Stimulated activated CD8-positive, alpha-beta memory T cell treated with anti-CD3 and anti-CD28 coated beads, Interleukin-7, amount 100 ng/mL, for 4 hours (primary cell): Measurements from ENCODE around the gene DBH.

Experiments used
- DNase-seq, 2 donors: peaks; one replicate each; pipeline ENCODE4 v3.0.0-alpha.2; 2020; ENCODE audit warnings: low read depth in 2 of 2

Gene DBH

GRCh38 chr9:133643362-133643755 is 7.2 kb downstream of the DBH start:
- no peak for DNase-seq

DNA sequence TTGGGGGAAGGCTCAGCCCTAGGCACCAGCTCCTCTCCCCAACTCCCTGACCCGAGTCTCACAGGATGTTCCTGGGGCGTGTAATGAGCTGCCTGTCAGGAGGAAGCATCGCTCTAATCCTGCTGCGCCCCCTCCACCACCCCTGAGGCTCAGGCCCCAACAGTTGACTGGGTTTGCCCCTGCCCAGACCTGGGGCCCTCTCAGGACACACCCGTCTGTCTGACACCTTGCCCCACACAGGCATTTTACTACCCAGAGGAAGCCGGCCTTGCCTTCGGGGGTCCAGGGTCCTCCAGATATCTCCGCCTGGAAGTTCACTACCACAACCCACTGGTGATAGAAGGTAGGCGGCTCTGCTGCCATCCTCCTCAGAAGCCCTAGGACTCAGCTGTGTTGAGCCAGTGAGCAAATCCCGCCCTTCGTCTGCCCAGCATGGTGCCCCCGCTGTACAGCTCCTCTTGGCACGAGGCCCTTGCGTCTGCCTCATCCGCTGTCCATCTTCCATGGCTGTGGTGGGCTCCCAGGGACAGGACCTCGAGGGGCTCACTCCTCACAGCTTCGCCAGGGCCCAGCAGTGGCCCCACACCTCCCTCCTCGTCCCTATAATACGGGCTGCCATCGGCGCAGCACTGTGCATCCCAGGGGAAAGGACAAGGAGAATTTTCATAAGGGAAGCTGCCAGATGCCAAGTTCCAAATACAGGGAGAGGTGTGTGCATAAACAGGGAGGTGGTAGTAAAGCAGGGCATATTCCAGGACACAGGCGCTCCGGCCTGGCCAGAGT is 8.0 kb downstream of the DBH start:
- DNase-seq = no peak

DNA sequence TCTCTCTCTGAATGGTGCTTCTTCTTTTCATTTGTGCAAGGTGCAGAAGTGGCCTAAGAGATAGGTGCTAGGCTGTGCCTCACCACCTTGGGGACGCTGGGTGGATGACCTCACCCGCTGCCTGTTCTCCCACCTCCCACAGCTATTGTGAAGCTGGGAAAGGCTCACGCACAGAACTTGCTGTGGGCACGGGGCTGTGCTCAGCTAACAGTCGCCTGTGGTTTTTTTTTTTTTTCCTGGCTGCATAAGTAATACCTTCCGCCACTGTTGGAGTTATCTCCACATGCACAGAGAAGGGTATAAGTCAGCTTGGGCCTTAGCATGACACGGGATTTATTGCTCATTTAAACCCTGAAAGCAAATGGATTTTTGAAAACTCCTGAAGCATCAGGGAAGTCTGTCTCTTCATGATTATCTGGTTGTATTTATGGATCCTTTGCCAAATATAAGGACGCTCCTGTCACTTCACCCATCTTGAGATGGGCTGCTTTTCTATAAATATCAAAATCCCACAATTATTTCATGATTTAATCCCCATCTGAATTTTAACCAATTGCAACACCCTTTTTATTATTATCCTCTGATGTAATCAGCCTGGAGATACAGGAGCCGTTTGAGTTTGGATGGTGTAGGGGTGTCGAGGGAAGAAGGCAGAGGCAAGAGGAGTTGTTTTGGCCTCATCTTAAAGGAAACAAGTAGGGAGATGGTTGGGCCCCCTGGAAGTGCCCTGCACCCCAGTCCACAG is 9.0 kb downstream of the DBH start:
- DNase-seq = no peak

DNA sequence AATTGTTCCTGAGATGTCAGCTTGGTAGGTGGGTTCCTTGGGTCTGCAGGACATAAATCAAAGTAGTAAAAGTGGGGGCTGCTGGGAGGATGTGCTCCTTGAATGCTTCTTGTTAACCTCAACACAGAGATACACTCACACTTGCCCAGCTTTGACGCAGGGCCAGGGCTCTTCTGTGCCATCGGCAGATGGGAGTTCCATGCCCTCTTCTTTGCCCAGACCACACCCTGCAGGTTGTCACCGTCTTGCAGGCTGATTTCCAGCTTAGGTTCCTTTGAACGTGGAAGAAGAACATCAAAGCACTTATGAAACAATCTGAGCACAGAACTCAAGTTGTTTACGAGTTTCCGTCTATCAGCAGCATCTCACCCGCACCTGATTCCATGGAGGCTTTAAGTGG is 11.0 kb downstream of the DBH start:
- no peak for DNase-seq

DNA sequence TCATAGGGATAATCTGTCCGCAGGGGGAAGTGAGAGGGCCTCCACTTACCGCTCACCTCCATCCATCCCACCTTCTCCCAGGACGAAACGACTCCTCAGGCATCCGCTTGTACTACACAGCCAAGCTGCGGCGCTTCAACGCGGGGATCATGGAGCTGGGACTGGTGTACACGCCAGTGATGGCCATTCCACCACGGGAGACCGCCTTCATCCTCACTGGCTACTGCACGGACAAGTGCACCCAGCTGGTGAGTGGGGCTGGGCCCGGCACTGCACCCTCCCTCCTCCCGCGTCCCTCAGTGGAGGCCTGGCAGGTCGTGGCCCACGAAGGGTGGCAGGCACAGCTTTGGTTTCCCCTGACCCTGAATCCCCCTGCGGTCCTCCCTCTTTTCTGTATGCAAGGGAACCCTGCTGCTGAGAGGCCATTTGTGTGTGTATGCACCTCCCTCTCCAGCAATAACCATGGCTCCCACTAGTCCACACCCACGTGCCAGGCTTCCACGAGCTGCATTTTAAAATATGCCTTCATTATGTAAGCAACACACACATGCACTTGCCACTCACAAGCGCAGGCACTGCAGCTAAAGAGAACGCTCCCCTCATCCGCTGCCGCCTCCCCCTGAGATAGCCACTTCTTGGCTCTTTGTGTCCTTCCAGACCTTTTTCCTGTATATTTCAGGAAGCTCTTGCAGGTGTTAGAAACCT is 11.8 kb downstream of the DBH start:
- DNase-seq = no peak

- no peak for DNase-seq
These were observed 13.0 kb downstream of the DBH start for GRCh38 chr9:133649194-133649593.

DNA sequence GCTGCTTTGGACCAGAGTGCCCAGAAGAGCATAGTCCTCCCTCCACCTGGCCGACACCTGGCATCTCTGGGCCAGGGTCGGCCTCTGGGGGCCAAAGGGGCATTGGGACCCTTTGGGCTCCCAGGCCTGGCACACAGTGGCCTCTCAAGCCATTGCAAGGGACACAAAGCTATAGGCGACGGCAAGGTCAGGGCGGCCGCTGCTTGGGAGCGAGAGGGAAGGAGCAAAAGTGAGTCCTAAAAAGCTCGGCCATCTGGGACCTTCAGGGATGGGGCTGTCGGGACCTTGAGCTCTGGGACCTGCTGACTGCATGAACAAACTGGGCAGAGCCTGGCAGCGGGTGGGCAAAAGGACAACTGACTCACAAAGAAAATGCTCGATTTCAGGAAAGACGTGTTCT is 13.9 kb downstream of the DBH start:
- no peak for DNase-seq

DNA sequence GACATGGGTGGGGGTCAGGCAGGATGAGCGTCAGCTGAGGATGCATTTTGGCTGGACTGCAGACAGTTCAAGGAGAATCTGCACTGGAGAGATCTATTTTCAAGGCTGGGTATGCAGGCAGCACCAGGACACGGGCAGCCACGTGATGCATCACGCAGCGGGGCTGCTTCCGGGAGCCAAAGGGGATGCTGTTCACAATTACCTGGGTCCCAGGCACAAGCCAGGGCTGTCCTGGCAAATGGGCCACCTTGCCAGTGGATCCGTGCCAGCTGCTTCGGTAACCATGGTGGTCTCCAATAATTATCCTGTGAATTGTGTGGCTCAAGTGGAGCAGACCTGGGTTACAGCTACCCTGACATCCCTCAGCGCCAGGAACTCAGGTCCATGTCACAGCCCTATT is 17.5 kb downstream of the DBH start:
- no peak for DNase-seq

DNA sequence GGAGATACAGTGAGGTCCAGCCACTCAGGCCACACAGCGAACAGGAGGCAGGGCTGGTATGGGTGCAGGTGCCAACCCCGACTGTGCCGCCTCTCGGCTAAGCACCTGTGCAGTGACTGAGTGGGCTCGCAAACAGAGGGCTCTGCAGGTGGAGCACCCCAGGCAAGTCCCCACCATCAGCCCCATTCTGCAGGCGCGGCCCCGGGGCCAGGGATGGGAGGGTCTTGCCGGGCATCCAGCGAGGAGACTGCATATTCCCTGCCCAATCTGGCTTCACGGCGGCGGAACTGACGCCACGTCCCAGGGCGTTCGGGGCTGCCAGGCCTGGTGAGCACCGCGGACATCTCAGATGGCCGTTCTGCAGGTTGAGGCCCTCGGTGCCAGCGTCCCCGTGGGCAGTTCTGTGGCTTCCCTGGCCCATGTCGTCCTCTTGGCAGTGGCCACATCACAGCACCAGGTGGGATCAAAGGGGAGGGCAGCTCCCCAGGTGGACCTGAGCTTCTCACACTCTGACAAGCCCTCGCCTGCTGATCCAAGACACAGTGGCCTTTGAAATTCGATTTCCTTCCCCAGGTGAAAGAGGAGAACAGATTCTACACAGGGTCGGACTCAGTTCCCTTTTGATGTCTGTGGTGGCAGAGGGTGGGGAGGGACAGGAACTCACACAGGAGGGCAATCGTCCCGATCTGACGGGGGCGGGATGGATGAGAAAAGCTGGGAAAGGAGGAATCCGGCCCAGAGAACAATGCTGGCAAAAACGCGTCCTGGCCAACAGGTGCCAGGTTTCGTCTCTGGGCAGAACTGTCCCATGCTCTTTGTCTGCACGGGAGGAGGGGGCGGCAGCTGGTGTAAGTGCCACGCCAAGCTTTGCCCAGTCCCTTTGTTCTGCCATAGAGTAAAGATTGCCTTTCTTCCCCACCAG is 18.8 kb downstream of the DBH start:
- no peak for DNase-seq

DNA sequence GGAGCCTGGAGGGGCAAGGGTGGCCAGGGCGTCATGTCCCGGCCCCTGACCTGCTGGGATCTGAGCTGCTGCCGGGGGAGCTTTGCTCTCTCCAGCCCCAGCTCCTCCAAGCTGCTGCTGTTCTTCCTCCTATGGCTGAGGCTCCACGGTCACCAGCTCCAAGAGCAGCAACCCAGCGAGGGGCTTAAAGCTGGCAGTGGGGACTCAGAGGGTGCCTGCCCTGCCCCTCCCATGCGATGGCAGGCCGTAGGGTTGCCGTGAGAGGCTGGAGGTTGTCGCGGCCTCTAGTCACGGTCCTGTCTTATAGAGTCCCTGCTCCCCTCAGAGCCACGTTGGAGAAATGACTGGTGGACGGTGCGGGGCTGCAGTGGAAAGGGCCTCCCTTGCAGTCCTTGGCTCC is 19.5 kb downstream of the DBH start:
- DNase-seq = no peak

- no peak for DNase-seq
These were observed 20.3 kb downstream of the DBH start for GRCh38 chr9:133656211-133657119.

GRCh38 chr9:133657120-133657661 is 21.0 kb downstream of the DBH start:
- no peak for DNase-seq

GRCh38 chr9:133658442-133659431 is 22.6 kb downstream of the DBH start:
- DNase-seq = no peak

GRCh38 chr9:133659516-133659915 is 23.4 kb downstream of the DBH start:
- DNase-seq = no peak

- no peak for DNase-seq
These were observed 25.8 kb downstream of the DBH start for GRCh38 chr9:133661846-133662540.

DNA sequence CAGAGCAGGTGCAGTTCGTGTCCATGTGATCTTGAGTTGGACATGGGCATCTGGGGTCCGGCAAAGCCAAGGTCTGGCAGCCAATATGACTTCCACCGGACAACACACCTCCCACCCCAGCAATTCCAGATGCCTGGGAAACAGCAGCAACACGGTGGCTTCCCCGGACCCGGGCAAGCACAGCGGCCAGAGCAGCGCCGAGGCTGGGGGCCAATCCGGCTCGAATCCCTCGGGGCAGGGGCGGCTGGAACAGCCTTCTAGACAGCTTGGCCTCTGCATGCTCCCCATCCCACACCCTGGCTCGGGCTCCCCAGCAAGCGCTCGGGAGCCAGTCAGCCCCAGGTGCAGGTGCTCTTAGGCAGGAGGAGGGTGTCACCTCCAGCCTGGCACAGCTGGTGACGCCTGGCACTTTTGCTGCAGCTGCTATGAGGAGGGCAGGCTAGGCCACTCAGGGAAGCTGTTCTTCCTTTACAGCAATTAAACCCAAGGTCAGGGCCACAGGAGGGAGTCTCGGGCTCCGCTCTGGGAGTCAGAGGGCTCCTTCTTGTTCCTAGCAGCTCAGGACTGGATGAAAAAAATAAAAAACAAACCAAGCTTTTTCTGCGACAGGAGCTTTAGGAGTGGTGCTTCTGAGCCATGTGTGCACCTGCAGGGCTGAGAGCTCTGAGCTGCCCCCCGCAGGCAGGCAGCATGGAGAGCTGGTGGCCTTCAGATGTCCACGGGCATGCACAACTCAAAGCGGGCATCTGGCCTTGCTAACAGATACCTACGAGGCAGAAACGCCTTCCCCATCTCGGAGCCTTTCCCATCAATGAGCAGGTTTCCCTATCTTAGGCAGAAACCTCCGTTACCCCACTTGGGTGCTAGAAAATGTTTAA is 28.2 kb downstream of the DBH start:
- no peak for DNase-seq

- no peak for DNase-seq
These were observed 28.9 kb downstream of the DBH start for GRCh38 chr9:133665096-133665495.
